ENCODE data around the gene MRPS15. TPM values are rescaled to one million over a fixed set of nuclear protein-coding genes. Genes with fewer than 3 reads are reported as not detected.
"Not testable (repeated sequence)": the region's sequence is repeated elsewhere in the genome, so short reads cannot be mapped to it uniquely, and the experiment has no call there.

MRPS15 gene
- total RNA-seq, 2 experiments from 2014 or later = 120 to 129 TPM

- H3K27me3 Mint-ChIP-seq = no peaks in the 10 kb centered on the region
- ChIA-PET POLR2A (no interaction called here), CTCF (interaction anchor here (2.3 kb wide), 1 partner anchor 28 kb away, joined by 7 read pairs; no protein-coding TSS in a partner anchor)
- H3K36me3 Mint-ChIP-seq (ENCODE audit: low read depth) = no peaks in the 10 kb centered on the region
- no peak for TF ChIP-seq CTCF (IDR thresholded peaks at IDR 0.05)
- H3K9me3 Mint-ChIP-seq = no peaks in the 10 kb centered on the region
- no peaks in the 10 kb centered on the region for H3K4me1 Mint-ChIP-seq (ENCODE audit: low read depth)
- intact Hi-C loops (cut with micrococcal nuclease) = no loop called here
- ATAC-seq (no peak), DNase-seq (no peak)
- H3K4me3 Mint-ChIP-seq = no peak overlapping the region
- no peak overlapping the region for H3K27ac Mint-ChIP-seq
These were observed 23.7 kb upstream of the MRPS15 start for GRCh38 chr1:36487906-36488305.

- H3K4me3 Mint-ChIP-seq; H3K9me3 Mint-ChIP-seq; intact Hi-C loops (cut with micrococcal nuclease); H3K27ac Mint-ChIP-seq; ATAC-seq; DNase-seq; H3K36me3 Mint-ChIP-seq (ENCODE audit: low read depth); H3K4me1 Mint-ChIP-seq (ENCODE audit: low read depth); H3K27me3 Mint-ChIP-seq: not testable (repeated sequence)
- CTCF ChIA-PET = interaction anchor here (2.3 kb wide), 1 partner anchor 29 kb away, joined by 7 read pairs; no protein-coding TSS in a partner anchor
- POLR2A ChIA-PET = interaction anchor here (1.1 kb wide), 1 partner anchor 21 kb away, joined by 3 read pairs; no protein-coding TSS in a partner anchor
These were observed 23.1 kb upstream of the MRPS15 start for GRCh38 chr1:36487336-36487725.

- intact Hi-C loops (cut with micrococcal nuclease) = no loop called here
- Mint-ChIP-seq H3K27me3 (peaks cover 1% of the 10 kb centered on the region), H3K9me3 (no peaks in the 10 kb centered on the region), H3K27ac (no peak overlapping the region), H3K4me1 (ENCODE audit: low read depth) (peaks cover 8% of the 10 kb centered on the region), H3K4me3 (no peak overlapping the region), H3K36me3 (ENCODE audit: low read depth) (no peaks in the 10 kb centered on the region)
- ATAC-seq (no peak), DNase-seq (no peak)
- POLR2A ChIA-PET = interaction anchor here (1.1 kb wide), 1 partner anchor 20 kb away, joined by 3 read pairs; no protein-coding TSS in a partner anchor
- TF ChIP-seq CTCF (IDR thresholded peaks at IDR 0.05) = no peak
- CTCF ChIA-PET = interaction anchor here (2.3 kb wide), 1 partner anchor 29 kb away, joined by 7 read pairs; no protein-coding TSS in a partner anchor
These were observed 22.5 kb upstream of the MRPS15 start for GRCh38 chr1:36486439-36487335.

- intact Hi-C loops (cut with micrococcal nuclease) = no loop called here
- Mint-ChIP-seq H3K9me3 (no peaks in the 10 kb centered on the region), H3K4me3 (no peak overlapping the region), H3K27me3 (peaks cover 2% of the 10 kb centered on the region), H3K4me1 (ENCODE audit: low read depth) (peaks cover 9% of the 10 kb centered on the region), H3K27ac (no peak overlapping the region), H3K36me3 (ENCODE audit: low read depth) (no peaks in the 10 kb centered on the region)
- ChIA-PET POLR2A (interaction anchor here (1.1 kb wide), 1 partner anchor 19 kb away, joined by 3 read pairs; no protein-coding TSS in a partner anchor), CTCF (interaction anchor here (2.3 kb wide), 1 partner anchor 30 kb away, joined by 7 read pairs; no protein-coding TSS in a partner anchor)
- ATAC-seq = no peak
- DNase-seq = no peak
- TF ChIP-seq CTCF (IDR thresholded peaks at IDR 0.05) = no peak
These were observed 21.9 kb upstream of the MRPS15 start for GRCh38 chr1:36486093-36486438.

GRCh38 chr1:36484099-36484498, 19.9 kb upstream of the MRPS15 start:
- Mint-ChIP-seq H3K9me3 (no peaks in the 10 kb centered on the region), H3K4me1 (ENCODE audit: low read depth) (peaks cover 9% of the 10 kb centered on the region), H3K4me3 (no peak overlapping the region), H3K27me3 (peaks cover 2% of the 10 kb centered on the region), H3K27ac (no peak overlapping the region), H3K36me3 (ENCODE audit: low read depth) (no peaks in the 10 kb centered on the region)
- ChIA-PET POLR2A (no interaction called here), CTCF (interaction anchor here (1.0 kb wide), 1 partner anchor 32 kb away, joined by 3 read pairs; no protein-coding TSS in a partner anchor)
- no peak for ATAC-seq
- intact Hi-C loops (cut with micrococcal nuclease) = no loop called here
- no peak for DNase-seq
- no peak for TF ChIP-seq CTCF (IDR thresholded peaks at IDR 0.05)

All from activated CD8-positive, alpha-beta T cell treated with anti-CD3 and anti-CD28 coated beads for 36 hours (primary cell).